Measurements from ENCODE around the gene PHF21B.
A peak's percentile ranks its signal among the peaks of the same experiment; 100 is the strongest.

Gene PHF21B

GRCh38 chr22:44956840-44957767 is 52.7 kb downstream of the PHF21B start:
- Histone ChIP-seq H3K4ac (ENCODE audit: low read depth, low read length) (no peak overlapping the region), H3K4me2 (ENCODE audit: low read length) (no peak overlapping the region), H4K8ac (ENCODE audit: low read depth, low read length) (no peak overlapping the region), H2AK5ac (ENCODE audit: low read length) (no peak overlapping the region), H4K5ac (ENCODE audit: low read length) (no peak overlapping the region), H3K79me1 (ENCODE audit: low read length) (peaks cover 19% of the 10 kb centered on the region), H3K9ac (ENCODE audit: low read length) (no peak overlapping the region), H2BK15ac (replicated peaks; ENCODE audit: low read depth) (no peak overlapping the region), H3K79me2 (ENCODE audit: control insufficient read depth, insufficient read depth, low read length) (no peaks in the 10 kb centered on the region), H3K27me3 (ENCODE audit: insufficient read depth, low read length, poor library complexity) (no peaks in the 10 kb centered on the region), H2BK120ac (ENCODE audit: low read depth, low read length) (no peak overlapping the region), H3K4me1 (ENCODE audit: control insufficient read depth, low read depth, low read length) (peaks cover 4% of the 10 kb centered on the region), H3K4me3 (ENCODE audit: low read length) (no peak overlapping the region), H3K23ac (ENCODE audit: low read length) (no peak overlapping the region), H3K56ac (ENCODE audit: low read length) (no peak overlapping the region), H3K36me3 (ENCODE audit: control insufficient read depth, insufficient read depth, low read length) (no peaks in the 10 kb centered on the region), H2BK5ac (ENCODE audit: low read length) (no peak overlapping the region), H3K27ac (ENCODE audit: low read depth, low read length) (no peak overlapping the region), H3K18ac (ENCODE audit: low read length) (no peak overlapping the region)
- WGBS (ENCODE audit: extremely low coverage, insufficient coverage, low lambda C conversion rate) = no CpG with 5 or more reads among the region's 18 CpGs
- peak; percentile 44 for DNase-seq

DNA sequence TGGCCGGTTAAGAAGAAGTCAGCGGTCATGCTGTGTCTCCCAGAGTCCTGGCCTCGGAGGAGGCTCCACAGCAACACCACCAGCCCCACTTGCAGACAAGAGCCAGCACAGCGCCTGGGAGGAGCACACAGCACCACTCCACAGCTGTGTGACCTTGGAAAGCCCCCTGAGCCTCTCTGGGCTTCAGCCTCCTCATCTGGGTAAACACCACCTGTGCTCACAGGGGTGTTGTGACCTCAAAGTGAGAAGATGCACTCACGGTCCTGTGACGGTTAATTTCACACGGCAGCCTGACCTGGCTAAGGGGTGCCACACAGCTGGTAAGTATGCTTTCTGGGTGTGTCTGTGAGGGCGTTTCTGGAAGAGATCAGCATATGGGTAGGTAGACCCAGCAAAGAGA is 54.7 kb downstream of the PHF21B start:
- no peak overlapping the region for H3K4me3 ChIP-seq (ENCODE audit: low read length)
- H3K9ac ChIP-seq (ENCODE audit: low read length) = no peak overlapping the region
- no peaks in the 10 kb centered on the region for H3K79me2 ChIP-seq (ENCODE audit: control insufficient read depth, insufficient read depth, low read length)
- H3K4me2 ChIP-seq (ENCODE audit: low read length) = no peak overlapping the region
- no peak overlapping the region for H2BK120ac ChIP-seq (ENCODE audit: low read depth, low read length)
- no peak overlapping the region for H2BK15ac ChIP-seq (replicated peaks; ENCODE audit: low read depth)
- no peak overlapping the region for H3K56ac ChIP-seq (ENCODE audit: low read length)
- no peaks in the 10 kb centered on the region for H3K27me3 ChIP-seq (ENCODE audit: insufficient read depth, low read length, poor library complexity)
- no peak overlapping the region for H3K23ac ChIP-seq (ENCODE audit: low read length)
- H3K4ac ChIP-seq (ENCODE audit: low read depth, low read length) = no peak overlapping the region
- H2AK5ac ChIP-seq (ENCODE audit: low read length) = no peak overlapping the region
- no peak overlapping the region for H3K18ac ChIP-seq (ENCODE audit: low read length)
- no peak overlapping the region for H2BK5ac ChIP-seq (ENCODE audit: low read length)
- H4K5ac ChIP-seq (ENCODE audit: low read length) = no peak overlapping the region
- no peak overlapping the region for H4K8ac ChIP-seq (ENCODE audit: low read depth, low read length)
- no peaks in the 10 kb centered on the region for H3K36me3 ChIP-seq (ENCODE audit: control insufficient read depth, insufficient read depth, low read length)
- H3K27ac ChIP-seq (ENCODE audit: low read depth, low read length) = no peak overlapping the region
- no peak for DNase-seq
- peaks cover 4% of the 10 kb centered on the region for H3K4me1 ChIP-seq (ENCODE audit: control insufficient read depth, low read depth, low read length)
- WGBS (ENCODE audit: extremely low coverage, insufficient coverage, low lambda C conversion rate) = no CpG with 5 or more reads among the region's 8 CpGs
- H3K79me1 ChIP-seq (ENCODE audit: low read length) = peaks cover 23% of the 10 kb centered on the region

DNA sequence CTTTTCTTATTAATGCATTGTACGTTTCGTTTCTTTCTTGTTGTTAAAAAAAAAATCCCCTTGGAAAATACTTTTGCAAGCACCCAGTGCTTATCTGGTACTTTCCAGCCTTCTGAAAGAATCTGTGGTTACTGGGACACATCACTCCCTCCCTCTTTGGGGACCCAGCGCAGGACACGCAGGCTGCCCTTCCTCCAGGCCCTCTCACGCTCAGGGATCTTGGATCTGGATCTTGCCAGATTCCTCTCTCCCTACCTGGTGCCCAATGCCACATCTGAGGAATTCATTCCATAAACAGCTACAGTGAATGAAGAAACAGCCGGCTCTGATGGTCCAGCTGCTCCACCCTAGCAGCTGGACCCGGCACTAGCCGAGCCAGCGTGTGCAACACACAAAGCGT is 55.7 kb downstream of the PHF21B start:
- no peak overlapping the region for H3K56ac ChIP-seq (ENCODE audit: low read length)
- no peak overlapping the region for H3K23ac ChIP-seq (ENCODE audit: low read length)

DNA sequence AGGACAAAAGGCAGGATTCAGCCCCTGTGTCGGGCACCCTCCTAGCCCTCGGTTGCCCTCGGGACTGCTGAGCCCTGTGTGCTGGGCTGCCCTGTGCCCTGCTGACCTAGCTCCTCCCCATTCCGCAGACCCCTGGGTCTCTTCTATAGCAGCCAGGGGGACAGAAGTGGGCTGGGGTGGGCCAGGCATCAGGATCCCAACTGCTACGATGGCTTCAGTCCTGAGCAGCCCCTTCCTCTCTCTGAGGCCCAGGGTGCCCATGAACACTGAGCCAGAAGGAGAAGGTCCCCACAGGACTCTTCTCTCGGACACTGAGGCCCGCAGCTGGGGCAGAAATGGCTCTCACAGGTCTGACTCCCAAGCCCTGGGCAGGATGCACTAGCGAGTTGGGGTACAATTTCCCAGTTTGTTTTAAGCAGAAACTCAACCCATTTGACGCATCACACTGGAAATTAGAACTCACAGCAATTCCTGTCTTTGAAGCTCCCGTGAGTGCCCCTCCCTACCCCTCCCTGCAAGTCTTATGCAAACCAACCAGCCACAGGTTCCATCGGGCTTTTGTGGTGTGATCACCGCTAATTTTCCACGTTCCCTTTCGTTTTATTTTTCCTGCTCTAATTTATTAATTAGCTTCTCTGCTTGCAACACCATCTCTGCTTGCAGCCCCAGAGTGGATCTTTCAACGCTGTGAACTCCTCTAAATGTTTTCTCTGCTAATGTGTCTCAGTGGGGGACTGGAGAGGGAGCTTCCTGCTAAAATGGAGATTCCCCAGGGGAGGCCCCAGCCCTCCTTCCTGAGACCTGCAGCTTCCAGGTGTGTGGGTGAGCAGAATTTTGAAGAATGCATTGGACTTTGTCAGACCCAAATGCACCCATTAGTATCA is 56.7 kb downstream of the PHF21B start:
- Histone ChIP-seq H3K56ac (ENCODE audit: low read length) (no peak overlapping the region), H2BK5ac (ENCODE audit: low read length) (no peak overlapping the region), H3K9ac (ENCODE audit: low read length) (no peak overlapping the region), H3K18ac (ENCODE audit: low read length) (no peak overlapping the region), H3K79me1 (ENCODE audit: low read length) (peaks cover 22% of the 10 kb centered on the region), H3K23ac (ENCODE audit: low read length) (no peak overlapping the region), H3K27me3 (ENCODE audit: insufficient read depth, low read length, poor library complexity) (no peaks in the 10 kb centered on the region), H3K79me2 (ENCODE audit: control insufficient read depth, insufficient read depth, low read length) (no peaks in the 10 kb centered on the region), H2AK5ac (ENCODE audit: low read length) (no peak overlapping the region), H3K27ac (ENCODE audit: low read depth, low read length) (no peak overlapping the region), H3K4me2 (ENCODE audit: low read length) (no peak overlapping the region), H3K4me1 (ENCODE audit: control insufficient read depth, low read depth, low read length) (peaks cover 4% of the 10 kb centered on the region), H4K5ac (ENCODE audit: low read length) (no peak overlapping the region), H4K8ac (ENCODE audit: low read depth, low read length) (no peak overlapping the region), H2BK15ac (replicated peaks; ENCODE audit: low read depth) (no peak overlapping the region), H3K36me3 (ENCODE audit: control insufficient read depth, insufficient read depth, low read length) (no peaks in the 10 kb centered on the region), H3K4me3 (ENCODE audit: low read length) (no peak overlapping the region), H3K4ac (ENCODE audit: low read depth, low read length) (no peak overlapping the region), H2BK120ac (ENCODE audit: low read depth, low read length) (no peak overlapping the region)
- DNase-seq = peak; percentile 53
- WGBS (ENCODE audit: extremely low coverage, insufficient coverage, low lambda C conversion rate) = no CpG with 5 or more reads among the region's 15 CpGs

More for the DNA sequence above, 55.7 kb downstream of the PHF21B start:
- H3K4me2 ChIP-seq (ENCODE audit: low read length) = no peak overlapping the region
- no peak overlapping the region for H3K4me3 ChIP-seq (ENCODE audit: low read length)
- H2BK15ac ChIP-seq (replicated peaks; ENCODE audit: low read depth) = no peak overlapping the region
- H2BK5ac ChIP-seq (ENCODE audit: low read length) = no peak overlapping the region
- H3K79me1 ChIP-seq (ENCODE audit: low read length) = peaks cover 23% of the 10 kb centered on the region
- no peak overlapping the region for H3K18ac ChIP-seq (ENCODE audit: low read length)
- H4K5ac ChIP-seq (ENCODE audit: low read length) = no peak overlapping the region
- H3K27ac ChIP-seq (ENCODE audit: low read depth, low read length) = no peak overlapping the region
- H4K8ac ChIP-seq (ENCODE audit: low read depth, low read length) = no peak overlapping the region
- H3K4ac ChIP-seq (ENCODE audit: low read depth, low read length) = no peak overlapping the region
- no peak overlapping the region for H2AK5ac ChIP-seq (ENCODE audit: low read length)
- H3K4me1 ChIP-seq (ENCODE audit: control insufficient read depth, low read depth, low read length) = peaks cover 4% of the 10 kb centered on the region
- H2BK120ac ChIP-seq (ENCODE audit: low read depth, low read length) = no peak overlapping the region
- no peak for DNase-seq
- H3K36me3 ChIP-seq (ENCODE audit: control insufficient read depth, insufficient read depth, low read length) = no peaks in the 10 kb centered on the region
- H3K27me3 ChIP-seq (ENCODE audit: insufficient read depth, low read length, poor library complexity) = no peaks in the 10 kb centered on the region
- WGBS (ENCODE audit: extremely low coverage, insufficient coverage, low lambda C conversion rate) = no CpG with 5 or more reads among the region's 10 CpGs
- no peaks in the 10 kb centered on the region for H3K79me2 ChIP-seq (ENCODE audit: control insufficient read depth, insufficient read depth, low read length)
- H3K9ac ChIP-seq (ENCODE audit: low read length) = no peak overlapping the region

GRCh38 chr22:44951510-44951816 is 58.3 kb downstream of the PHF21B start:
- Histone ChIP-seq H3K4me1 (ENCODE audit: control insufficient read depth, low read depth, low read length) (peaks cover 4% of the 10 kb centered on the region), H3K23ac (ENCODE audit: low read length) (no peak overlapping the region), H3K4me3 (ENCODE audit: low read length) (no peak overlapping the region), H3K4me2 (ENCODE audit: low read length) (no peak overlapping the region), H2BK5ac (ENCODE audit: low read length) (no peak overlapping the region), H3K27ac (ENCODE audit: low read depth, low read length) (no peak overlapping the region), H3K79me1 (ENCODE audit: low read length) (peaks cover 18% of the 10 kb centered on the region), H3K18ac (ENCODE audit: low read length) (no peak overlapping the region), H4K5ac (ENCODE audit: low read length) (no peak overlapping the region), H3K27me3 (ENCODE audit: insufficient read depth, low read length, poor library complexity) (no peaks in the 10 kb centered on the region), H2AK5ac (ENCODE audit: low read length) (no peak overlapping the region), H3K4ac (ENCODE audit: low read depth, low read length) (no peak overlapping the region), H3K36me3 (ENCODE audit: control insufficient read depth, insufficient read depth, low read length) (no peaks in the 10 kb centered on the region), H2BK15ac (replicated peaks; ENCODE audit: low read depth) (no peak overlapping the region), H3K79me2 (ENCODE audit: control insufficient read depth, insufficient read depth, low read length) (no peaks in the 10 kb centered on the region), H2BK120ac (ENCODE audit: low read depth, low read length) (no peak overlapping the region), H4K8ac (ENCODE audit: low read depth, low read length) (no peak overlapping the region), H3K56ac (ENCODE audit: low read length) (no peak overlapping the region), H3K9ac (ENCODE audit: low read length) (no peak overlapping the region)
- DNase-seq = no peak
